Measurements from ENCODE around the gene PHC2. TPM values are rescaled to one million over a fixed set of nuclear protein-coding genes. Genes with fewer than 3 reads are reported as not detected.

The PHC2 gene
- total RNA-seq, 1 donor from 2014 or later: 65.0 TPM

- TF ChIP-seq CTCF (IDR thresholded peaks at IDR 0.05) (no peak), EZH2phosphoT487 (IDR thresholded peaks at IDR 0.05) (no peak), EZH2 (IDR thresholded peaks at IDR 0.05) (no peak)
- Histone ChIP-seq H3K4me2 (no peak overlapping the region), H2AFZ (replicated peaks) (no peak overlapping the region), H3K9ac (no peak overlapping the region), H3K4me3 (no peak overlapping the region), H3K36me3 (no peaks in the 10 kb centered on the region), H3K79me2 (ENCODE audit: low read depth) (no peaks in the 10 kb centered on the region), H3K27ac (no peak overlapping the region), H3K27me3 (no peaks in the 10 kb centered on the region), H3F3A (ENCODE audit: low read depth) (peaks cover 5% of the 10 kb centered on the region), H3K4me1 (peaks cover 7% of the 10 kb centered on the region), H3K9me3 (ENCODE audit: low read depth) (no peaks in the 10 kb centered on the region), H4K20me1 (ENCODE audit: low read depth) (no peaks in the 10 kb centered on the region)
- peaks cover 4% of the 10 kb centered on the region for H3K36me3 Mint-ChIP-seq
- no peak for DNase-seq (ENCODE audit: low spot score)
- peaks cover 28% of the 10 kb centered on the region for H3K4me1 Mint-ChIP-seq
- H3K27ac Mint-ChIP-seq: no peak overlapping the region
- H3K9me3 Mint-ChIP-seq: no peaks in the 10 kb centered on the region
- H3K27me3 Mint-ChIP-seq (ENCODE audit: insufficient read depth, low read depth): peaks cover 4% of the 10 kb centered on the region
- H3K4me3 Mint-ChIP-seq: no peak overlapping the region
Observed at GRCh38 chr1:33316601-33317000, 114.3 kb downstream of the PHC2 start.

- Mint-ChIP-seq H3K4me3 (no peak overlapping the region), H3K27me3 (ENCODE audit: insufficient read depth, low read depth) (peaks cover 6% of the 10 kb centered on the region), H3K4me1 (peaks cover 28% of the 10 kb centered on the region), H3K36me3 (peaks cover 3% of the 10 kb centered on the region), H3K27ac (peak overlapping the region; percentile 51), H3K9me3 (peaks cover 3% of the 10 kb centered on the region)
- Histone ChIP-seq H3K27me3 (no peaks in the 10 kb centered on the region), H3K79me2 (ENCODE audit: low read depth) (no peaks in the 10 kb centered on the region), H3K9ac (no peak overlapping the region), H3K27ac (no peak overlapping the region), H3K9me3 (ENCODE audit: low read depth) (no peaks in the 10 kb centered on the region), H3K36me3 (no peaks in the 10 kb centered on the region), H2AFZ (replicated peaks) (no peak overlapping the region), H3K4me1 (peaks cover 7% of the 10 kb centered on the region), H3K4me2 (no peak overlapping the region), H3K4me3 (no peak overlapping the region), H4K20me1 (ENCODE audit: low read depth) (no peaks in the 10 kb centered on the region), H3F3A (ENCODE audit: low read depth) (peaks cover 5% of the 10 kb centered on the region)
- no peak for DNase-seq (ENCODE audit: low spot score)
- TF ChIP-seq EZH2 (IDR thresholded peaks at IDR 0.05) (no peak), EZH2phosphoT487 (IDR thresholded peaks at IDR 0.05) (no peak), CTCF (IDR thresholded peaks at IDR 0.05) (no peak)
Observed at GRCh38 chr1:33314416-33314815, 116.5 kb downstream of the PHC2 start.

- Mint-ChIP-seq H3K27me3 (ENCODE audit: insufficient read depth, low read depth) (peaks cover 4% of the 10 kb centered on the region), H3K4me1 (peaks cover 15% of the 10 kb centered on the region), H3K27ac (no peak overlapping the region), H3K4me3 (no peak overlapping the region), H3K36me3 (peaks cover 3% of the 10 kb centered on the region), H3K9me3 (peaks cover 5% of the 10 kb centered on the region)
- H3K27me3 ChIP-seq: no peaks in the 10 kb centered on the region
- no peak overlapping the region for H3K4me3 ChIP-seq
- no peaks in the 10 kb centered on the region for H4K20me1 ChIP-seq (ENCODE audit: low read depth)
- no peaks in the 10 kb centered on the region for H3K36me3 ChIP-seq
- H3K4me1 ChIP-seq: peaks cover 6% of the 10 kb centered on the region
- H3K9ac ChIP-seq: no peak overlapping the region
- no peak overlapping the region for H3K27ac ChIP-seq
- TF ChIP-seq EZH2 (IDR thresholded peaks at IDR 0.05): no peak
- no peak for TF ChIP-seq CTCF (IDR thresholded peaks at IDR 0.05)
- no peak for TF ChIP-seq EZH2phosphoT487 (IDR thresholded peaks at IDR 0.05)
- H2AFZ ChIP-seq (replicated peaks): no peak overlapping the region
- H3K79me2 ChIP-seq (ENCODE audit: low read depth): no peaks in the 10 kb centered on the region
- no peak for DNase-seq (ENCODE audit: low spot score)
- no peak overlapping the region for H3K4me2 ChIP-seq
- no peaks in the 10 kb centered on the region for H3K9me3 ChIP-seq (ENCODE audit: low read depth)
- no peaks in the 10 kb centered on the region for H3F3A ChIP-seq (ENCODE audit: low read depth)
Observed at GRCh38 chr1:33312413-33312749, 118.5 kb downstream of the PHC2 start.
